ENCODE data around the gene GLT1D1. TPM values are rescaled to one million over a fixed set of nuclear protein-coding genes. Genes with fewer than 3 reads are reported as not detected.

The GLT1D1 gene
- polyA plus RNA-seq, 1 of the 3 experiments (the other 2 are of a cell fraction): 0.05 TPM

DNA sequence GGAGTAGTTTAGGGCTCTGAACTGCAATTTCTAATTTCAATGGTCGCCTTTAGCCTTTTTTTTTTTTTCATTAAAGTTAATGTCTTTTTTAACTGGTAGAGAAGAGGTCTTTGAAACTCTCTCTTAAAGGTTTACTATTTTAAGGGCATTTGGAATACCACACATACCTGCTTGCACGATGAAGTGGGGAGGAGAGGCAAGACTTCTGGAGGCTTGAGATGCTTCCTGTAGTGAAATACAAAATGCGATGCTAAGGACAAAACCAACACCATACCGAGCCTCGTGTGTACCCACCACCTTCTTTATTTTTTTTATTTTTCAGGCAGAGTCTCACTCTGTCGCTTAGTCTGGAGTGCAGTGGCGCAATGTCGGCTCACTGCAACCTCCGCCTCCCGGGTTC is 57.4 kb downstream of the GLT1D1 start:
- Histone ChIP-seq H3K4me2 (no peak overlapping the region), H3K9ac (no peak overlapping the region), H3K4me3 (ENCODE audit: low read depth in 2 of 2, low read length in 1 of 2) (no peak overlapping the region), H3K27ac (ENCODE audit: low read depth in 2 of 2, low read length in 1 of 2) (no peak overlapping the region), H2AFZ (ENCODE audit: low read depth) (no peak overlapping the region), H3K79me2 (ENCODE audit: insufficient read depth) (no peaks in the 10 kb centered on the region), H3F3A (replicated peaks; ENCODE audit: insufficient read depth) (no peaks in the 10 kb centered on the region), H3K9me2 (no peaks in the 10 kb centered on the region), H3K27me3 (ENCODE audit: insufficient read depth) (no peaks in the 10 kb centered on the region), H4K20me1 (ENCODE audit: insufficient read depth) (no peaks in the 10 kb centered on the region), H3K36me3 (replicated peaks in 1 of 2; ENCODE audit: control insufficient read depth in 1 of 2, insufficient read depth in 2 of 2, low read length in 1 of 2) (no peaks in the 10 kb centered on the region), H3K4me1 (ENCODE audit: control insufficient read depth in 1 of 2, insufficient read depth in 2 of 2, low read depth in 1 of 2, low read length in 1 of 2) (no peaks in the 10 kb centered on the region), H3K9me3 (no peaks in the 10 kb centered on the region)
- POLR2A ChIA-PET: interaction anchor here (0.6 kb wide), 1 partner anchor 19 kb away, joined by 3 read pairs; no protein-coding TSS in a partner anchor
- TF ChIP-seq YY1 (IDR thresholded peaks at IDR 0.05; ENCODE audit: low read depth) (no peak), FOXM1 (IDR thresholded peaks at IDR 0.05; ENCODE audit: low read depth) (no peak), FOXJ3 (CRISPR knock-in tag; IDR thresholded peaks at IDR 0.05) (no peak), CHD2 (IDR thresholded peaks at IDR 0.05; ENCODE audit: low read length, partially characterized antibody) (no peak), JUND (IDR thresholded peaks at IDR 0.05) (no peak), RCOR1 (IDR thresholded peaks at IDR 0.05; ENCODE audit: low read length) (no peak), NFIC (IDR thresholded peaks at IDR 0.05; ENCODE audit: borderline replicate concordance) (no peak), EP300 (IDR thresholded peaks at IDR 0.05; ENCODE audit: borderline replicate concordance in 1 of 2, low read depth in 1 of 2, low read length in 1 of 2) (no peak), GATA2 (CRISPR knock-in tag; IDR thresholded peaks at IDR 0.05) (no peak), TAF1 (IDR thresholded peaks at IDR 0.05; ENCODE audit: borderline replicate concordance, low read depth, low read length) (no peak), FOSL2 (IDR thresholded peaks at IDR 0.05; ENCODE audit: borderline replicate concordance, low read depth) (no peak)
- TF ChIP-seq, protein P1, sequence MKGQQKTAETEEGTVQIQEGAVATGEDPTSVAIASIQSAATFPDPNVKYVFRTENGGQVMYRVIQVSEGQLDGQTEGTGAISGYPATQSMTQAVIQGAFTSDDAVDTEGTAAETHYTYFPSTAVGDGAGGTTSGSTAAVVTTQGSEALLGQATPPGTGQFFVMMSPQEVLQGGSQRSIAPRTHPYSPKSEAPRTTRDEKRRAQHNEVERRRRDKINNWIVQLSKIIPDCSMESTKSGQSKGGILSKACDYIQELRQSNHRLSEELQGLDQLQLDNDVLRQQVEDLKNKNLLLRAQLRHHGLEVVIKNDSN (IDR thresholded peaks at IDR 0.05; ENCODE audit: borderline replicate concordance, low read depth): no peak
- TF ChIP-seq, protein P2, sequence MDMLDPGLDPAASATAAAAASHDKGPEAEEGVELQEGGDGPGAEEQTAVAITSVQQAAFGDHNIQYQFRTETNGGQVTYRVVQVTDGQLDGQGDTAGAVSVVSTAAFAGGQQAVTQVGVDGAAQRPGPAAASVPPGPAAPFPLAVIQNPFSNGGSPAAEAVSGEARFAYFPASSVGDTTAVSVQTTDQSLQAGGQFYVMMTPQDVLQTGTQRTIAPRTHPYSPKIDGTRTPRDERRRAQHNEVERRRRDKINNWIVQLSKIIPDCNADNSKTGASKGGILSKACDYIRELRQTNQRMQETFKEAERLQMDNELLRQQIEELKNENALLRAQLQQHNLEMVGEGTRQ (IDR thresholded peaks at IDR 0.05; ENCODE audit: borderline replicate concordance, low read depth, low read length): no peak
- WGBS (ENCODE audit: low lambda C conversion rate): 56% methylated on average over 10 of the region's 10 CpGs
- CTCF ChIA-PET: interaction anchor here (1.1 kb wide), 1 partner anchor 17 kb away, joined by 3 read pairs; no protein-coding TSS in a partner anchor
- no peak for DNase-seq

GRCh38 chr12:128911861-128912260 is 58.6 kb downstream of the GLT1D1 start:
- Histone ChIP-seq H3K9me3 (no peaks in the 10 kb centered on the region), H3K36me3 (replicated peaks in 1 of 2; ENCODE audit: control insufficient read depth in 1 of 2, insufficient read depth in 2 of 2, low read length in 1 of 2) (no peaks in the 10 kb centered on the region), H3K9ac (no peak overlapping the region), H3K27ac (ENCODE audit: low read depth in 2 of 2, low read length in 1 of 2) (no peak overlapping the region), H2AFZ (ENCODE audit: low read depth) (no peak overlapping the region), H3K27me3 (ENCODE audit: insufficient read depth) (no peaks in the 10 kb centered on the region), H3K4me3 (ENCODE audit: low read depth in 2 of 2, low read length in 1 of 2) (no peak overlapping the region), H3K79me2 (ENCODE audit: insufficient read depth) (no peaks in the 10 kb centered on the region), H3K9me2 (no peaks in the 10 kb centered on the region), H3K4me2 (no peak overlapping the region), H3K4me1 (ENCODE audit: control insufficient read depth in 1 of 2, insufficient read depth in 2 of 2, low read depth in 1 of 2, low read length in 1 of 2) (no peaks in the 10 kb centered on the region), H3F3A (replicated peaks; ENCODE audit: insufficient read depth) (no peaks in the 10 kb centered on the region), H4K20me1 (ENCODE audit: insufficient read depth) (no peaks in the 10 kb centered on the region)
- TF ChIP-seq GABPA (IDR thresholded peaks at IDR 0.05; ENCODE audit: low read depth): no peak
- DNase-seq: no peak
- ChIA-PET CTCF (interaction anchor here (1.1 kb wide), 1 partner anchor 18 kb away, joined by 3 read pairs; no protein-coding TSS in a partner anchor), POLR2A (no interaction called here)
- WGBS (ENCODE audit: low lambda C conversion rate): 46% methylated on average over 5 of the region's 5 CpGs
